ENCODE data around the gene CARD19. TPM values are rescaled to one million over a fixed set of nuclear protein-coding genes. Genes with fewer than 3 reads are reported as not detected.
A peak's percentile ranks its signal among the peaks of the same experiment; 100 is the strongest.
"Not testable (repeated sequence)": the region's sequence is repeated elsewhere in the genome, so short reads cannot be mapped to it uniquely, and the experiment has no call there.

CARD19 gene
- total RNA-seq, 1 donor from 2014 or later = 24.5 TPM

- no peak overlapping the region for H3K4me3 ChIP-seq (ENCODE audit: low read length in 3 of 3)
- peaks cover 37 to 42% (median 38%) of the 10 kb centered on the region in 3 donors for H3K4me1 ChIP-seq (ENCODE audit: control insufficient read depth in 3 of 3, insufficient read depth in 3 of 3, low read length in 3 of 3)
- no peaks in the 10 kb centered on the region for H3K9me3 ChIP-seq (ENCODE audit: control insufficient read depth in 3 of 3, low read length in 3 of 3)
- no peaks in the 10 kb centered on the region for H3K27me3 ChIP-seq (ENCODE audit: control insufficient read depth in 3 of 3, insufficient read depth in 3 of 3, low read length in 3 of 3)
- no peak overlapping the region for H3K9ac ChIP-seq (ENCODE audit: low read depth in 1 of 3, low read length in 3 of 3)
- H3K36me3 ChIP-seq (ENCODE audit: control insufficient read depth in 3 of 3, insufficient read depth in 3 of 3, low read length in 3 of 3) = no peaks in the 10 kb centered on the region
- H3K27ac ChIP-seq (ENCODE audit: low read depth, low read length) = no peak overlapping the region
Observed at GRCh38 chr9:93138171-93138764, 42.3 kb downstream of the CARD19 start.

- Histone ChIP-seq H3K9me3 (ENCODE audit: control insufficient read depth in 3 of 3, low read length in 3 of 3) (no peaks in the 10 kb centered on the region), H3K27me3 (ENCODE audit: control insufficient read depth in 3 of 3, insufficient read depth in 3 of 3, low read length in 3 of 3) (no peaks in the 10 kb centered on the region), H3K36me3 (ENCODE audit: control insufficient read depth in 3 of 3, insufficient read depth in 3 of 3, low read length in 3 of 3) (no peaks in the 10 kb centered on the region), H3K27ac (ENCODE audit: low read depth, low read length) (peak overlapping the region; percentile 41), H3K4me1 (ENCODE audit: control insufficient read depth in 3 of 3, insufficient read depth in 3 of 3, low read length in 3 of 3) (peaks cover 41 to 50% (median 42%) of the 10 kb centered on the region in 3 donors), H3K9ac (ENCODE audit: low read depth in 1 of 3, low read length in 3 of 3) (peak overlapping the region in 1 of 3 donors; percentile 33), H3K4me3 (ENCODE audit: low read length in 3 of 3) (no peak overlapping the region)
Observed at GRCh38 chr9:93139365-93140182, 43.6 kb downstream of the CARD19 start.

- H3K27me3 ChIP-seq (ENCODE audit: control insufficient read depth in 3 of 3, insufficient read depth in 3 of 3, low read length in 3 of 3) = no peaks in the 10 kb centered on the region
- peaks cover 23 to 37% (median 28%) of the 10 kb centered on the region in 3 donors for H3K4me1 ChIP-seq (ENCODE audit: control insufficient read depth in 3 of 3, insufficient read depth in 3 of 3, low read length in 3 of 3)
- peak overlapping the region in 1 of 3 donors; percentile 40 for H3K9ac ChIP-seq (ENCODE audit: low read depth in 1 of 3, low read length in 3 of 3)
- peak overlapping the region; percentile 44 for H3K27ac ChIP-seq (ENCODE audit: low read depth, low read length)
- no peaks in the 10 kb centered on the region for H3K9me3 ChIP-seq (ENCODE audit: control insufficient read depth in 3 of 3, low read length in 3 of 3)
- no peaks in the 10 kb centered on the region for H3K36me3 ChIP-seq (ENCODE audit: control insufficient read depth in 3 of 3, insufficient read depth in 3 of 3, low read length in 3 of 3)
- H3K4me3 ChIP-seq (ENCODE audit: low read length in 3 of 3) = no peak overlapping the region
Observed at GRCh38 chr9:93141771-93142483, 45.9 kb downstream of the CARD19 start.

GRCh38 chr9:93143830-93144530 is 48.0 kb downstream of the CARD19 start:
- Histone ChIP-seq H3K9ac (ENCODE audit: low read depth in 1 of 3, low read length in 3 of 3) (peak overlapping the region; percentile 17 to 65 (median 43)), H3K27me3 (ENCODE audit: control insufficient read depth in 3 of 3, insufficient read depth in 3 of 3, low read length in 3 of 3) (no peaks in the 10 kb centered on the region), H3K9me3 (ENCODE audit: control insufficient read depth in 3 of 3, low read length in 3 of 3) (peaks cover 0 to 2% (median 0%) of the 10 kb centered on the region in 3 donors), H3K36me3 (ENCODE audit: control insufficient read depth in 3 of 3, insufficient read depth in 3 of 3, low read length in 3 of 3) (no peaks in the 10 kb centered on the region), H3K4me1 (ENCODE audit: control insufficient read depth in 3 of 3, insufficient read depth in 3 of 3, low read length in 3 of 3) (peaks cover 23 to 37% (median 31%) of the 10 kb centered on the region in 3 donors), H3K27ac (ENCODE audit: low read depth, low read length) (peak overlapping the region; percentile 75), H3K4me3 (ENCODE audit: low read length in 3 of 3) (peak overlapping the region in 2 of 3 donors; percentile 42 to 45)

GRCh38 chr9:93146696-93147095 is 50.7 kb downstream of the CARD19 start:
- not testable (repeated sequence) for H3K9me3 ChIP-seq (ENCODE audit: control insufficient read depth in 3 of 3, low read length in 3 of 3); H3K27ac ChIP-seq (ENCODE audit: low read depth, low read length); H3K4me3 ChIP-seq (ENCODE audit: low read length in 3 of 3); H3K9ac ChIP-seq (ENCODE audit: low read depth in 1 of 3, low read length in 3 of 3); H3K36me3 ChIP-seq (ENCODE audit: control insufficient read depth in 3 of 3, insufficient read depth in 3 of 3, low read length in 3 of 3); H3K27me3 ChIP-seq (ENCODE audit: control insufficient read depth in 3 of 3, insufficient read depth in 3 of 3, low read length in 3 of 3)
- peaks cover 16 to 27% (median 21%) of the 10 kb centered on the region in 3 donors for H3K4me1 ChIP-seq (ENCODE audit: control insufficient read depth in 3 of 3, insufficient read depth in 3 of 3, low read length in 3 of 3)

GRCh38 chr9:93147632-93148031 is 51.6 kb downstream of the CARD19 start:
- H3K27me3 ChIP-seq (ENCODE audit: control insufficient read depth in 3 of 3, insufficient read depth in 3 of 3, low read length in 3 of 3) = no peaks in the 10 kb centered on the region
- peaks cover 0 to 2% (median 0%) of the 10 kb centered on the region in 3 donors for H3K9me3 ChIP-seq (ENCODE audit: control insufficient read depth in 3 of 3, low read length in 3 of 3)
- no peak overlapping the region for H3K4me3 ChIP-seq (ENCODE audit: low read length in 3 of 3)
- H3K36me3 ChIP-seq (ENCODE audit: control insufficient read depth in 3 of 3, insufficient read depth in 3 of 3, low read length in 3 of 3) = no peaks in the 10 kb centered on the region
- no peak overlapping the region for H3K27ac ChIP-seq (ENCODE audit: low read depth, low read length)
- H3K9ac ChIP-seq (ENCODE audit: low read depth in 1 of 3, low read length in 3 of 3) = no peak overlapping the region
- peaks cover 10 to 18% (median 14%) of the 10 kb centered on the region in 3 donors for H3K4me1 ChIP-seq (ENCODE audit: control insufficient read depth in 3 of 3, insufficient read depth in 3 of 3, low read length in 3 of 3)

GRCh38 chr9:93148721-93149120 is 52.7 kb downstream of the CARD19 start:
- Histone ChIP-seq H3K27me3 (ENCODE audit: control insufficient read depth in 3 of 3, insufficient read depth in 3 of 3, low read length in 3 of 3) (no peaks in the 10 kb centered on the region), H3K9me3 (ENCODE audit: control insufficient read depth in 3 of 3, low read length in 3 of 3) (peaks cover 0 to 2% (median 0%) of the 10 kb centered on the region in 3 donors), H3K4me3 (ENCODE audit: low read length in 3 of 3) (no peak overlapping the region), H3K9ac (ENCODE audit: low read depth in 1 of 3, low read length in 3 of 3) (no peak overlapping the region), H3K4me1 (ENCODE audit: control insufficient read depth in 3 of 3, insufficient read depth in 3 of 3, low read length in 3 of 3) (peaks cover 9 to 13% (median 10%) of the 10 kb centered on the region in 3 donors), H3K36me3 (ENCODE audit: control insufficient read depth in 3 of 3, insufficient read depth in 3 of 3, low read length in 3 of 3) (no peaks in the 10 kb centered on the region), H3K27ac (ENCODE audit: low read depth, low read length) (no peak overlapping the region)

GRCh38 chr9:93149361-93149760 is 53.3 kb downstream of the CARD19 start:
- no peak overlapping the region for H3K9ac ChIP-seq (ENCODE audit: low read depth in 1 of 3, low read length in 3 of 3)
- no peaks in the 10 kb centered on the region for H3K27me3 ChIP-seq (ENCODE audit: control insufficient read depth in 3 of 3, insufficient read depth in 3 of 3, low read length in 3 of 3)
- H3K4me3 ChIP-seq (ENCODE audit: low read length in 3 of 3) = no peak overlapping the region
- peaks cover 0 to 2% (median 0%) of the 10 kb centered on the region in 3 donors for H3K9me3 ChIP-seq (ENCODE audit: control insufficient read depth in 3 of 3, low read length in 3 of 3)
- H3K36me3 ChIP-seq (ENCODE audit: control insufficient read depth in 3 of 3, insufficient read depth in 3 of 3, low read length in 3 of 3) = no peaks in the 10 kb centered on the region
- no peak overlapping the region for H3K27ac ChIP-seq (ENCODE audit: low read depth, low read length)
- peaks cover 3 to 7% (median 3%) of the 10 kb centered on the region in 3 donors for H3K4me1 ChIP-seq (ENCODE audit: control insufficient read depth in 3 of 3, insufficient read depth in 3 of 3, low read length in 3 of 3)

- no peak overlapping the region for H3K27ac ChIP-seq (ENCODE audit: low read depth, low read length)
Observed at GRCh38 chr9:93151097-93151784, 55.2 kb downstream of the CARD19 start.

More at GRCh38 chr9:93151097-93151784, 55.2 kb downstream of the CARD19 start:
- Histone ChIP-seq H3K9ac (ENCODE audit: low read depth in 1 of 3, low read length in 3 of 3) (no peak overlapping the region), H3K4me1 (ENCODE audit: control insufficient read depth in 3 of 3, insufficient read depth in 3 of 3, low read length in 3 of 3) (peaks cover 6 to 10% (median 8%) of the 10 kb centered on the region in 3 donors), H3K36me3 (ENCODE audit: control insufficient read depth in 3 of 3, insufficient read depth in 3 of 3, low read length in 3 of 3) (no peaks in the 10 kb centered on the region), H3K4me3 (ENCODE audit: low read length in 3 of 3) (no peak overlapping the region), H3K27me3 (ENCODE audit: control insufficient read depth in 3 of 3, insufficient read depth in 3 of 3, low read length in 3 of 3) (no peaks in the 10 kb centered on the region), H3K9me3 (ENCODE audit: control insufficient read depth in 3 of 3, low read length in 3 of 3) (peaks cover 0 to 2% (median 0%) of the 10 kb centered on the region in 3 donors)
